ENCODE measurements around the gene MAPK4.
"Not testable (repeated sequence)": the region's sequence is repeated elsewhere in the genome, so short reads cannot be mapped to it uniquely, and the experiment has no call there.

Gene MAPK4

GRCh38 chr18:50769463-50769862 is 209.6 kb downstream of the MAPK4 start:
- FAIRE-seq, result no peak

GRCh38 chr18:50775207-50775606 is 215.3 kb downstream of the MAPK4 start:
- no peak for FAIRE-seq

GRCh38 chr18:50775726-50776125 is 215.8 kb downstream of the MAPK4 start:
- FAIRE-seq, result no peak

GRCh38 chr18:50776383-50776782 is 216.5 kb downstream of the MAPK4 start:
- FAIRE-seq, result no peak

GRCh38 chr18:50779021-50779420 is 219.1 kb downstream of the MAPK4 start:
- FAIRE-seq, result not testable (repeated sequence)

Data from endometrium (tissue), 2 donors.